ENCODE results near the gene ARHGAP10.
A peak's percentile ranks its signal among the peaks of the same experiment; 100 is the strongest.
"Not testable (repeated sequence)": the region's sequence is repeated elsewhere in the genome, so short reads cannot be mapped to it uniquely, and the experiment has no call there.

ARHGAP10 gene

DNA sequence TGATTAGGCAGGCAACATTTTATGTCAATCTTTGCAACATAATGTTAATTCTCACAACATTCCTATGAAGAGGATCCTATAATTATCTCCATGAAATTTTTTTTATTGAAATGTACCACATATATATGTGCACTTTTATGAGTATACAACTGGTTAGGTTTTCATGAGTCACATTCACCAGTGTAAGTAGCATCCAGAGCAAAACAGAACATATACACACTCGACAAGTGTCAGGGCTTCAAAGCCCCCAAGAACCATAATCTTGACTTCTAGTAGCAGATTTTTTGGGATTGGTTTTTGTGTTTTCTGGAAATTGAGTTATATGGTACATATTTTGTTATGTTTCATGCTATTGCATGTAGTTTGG, 62.4 kb downstream of the ARHGAP10 start:
- no peak for DNase-seq (ENCODE audit: low read depth in 2 of 2)

DNA sequence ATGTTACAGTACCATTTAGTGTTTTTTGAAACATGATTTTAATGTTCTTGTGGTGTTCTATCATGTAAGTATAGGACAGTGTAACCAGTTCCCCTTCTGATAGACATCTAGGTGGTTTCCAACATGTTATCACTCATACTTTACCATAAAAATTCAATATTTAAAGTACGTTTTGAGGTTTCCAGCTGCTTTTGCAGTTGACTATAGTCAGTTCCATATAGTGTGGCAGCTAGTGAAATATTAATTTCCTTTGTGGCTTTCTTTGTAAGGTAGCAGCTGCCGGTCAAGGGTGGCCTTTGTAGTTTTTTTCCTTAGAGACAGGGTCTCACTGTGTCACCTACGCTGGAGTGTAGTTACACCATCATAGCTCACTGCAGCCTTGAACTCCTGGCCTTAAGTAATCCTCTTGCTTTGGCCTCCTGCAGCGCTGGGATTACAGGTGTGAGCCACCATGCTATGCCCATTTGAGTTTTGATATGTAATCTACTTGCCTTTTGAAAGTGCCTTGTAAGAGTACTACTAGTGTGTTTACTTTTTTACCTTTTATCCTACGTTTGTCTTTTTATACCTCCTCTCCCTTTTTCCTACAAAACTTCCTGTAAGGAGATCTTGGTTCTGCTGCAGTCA, 63.0 kb downstream of the ARHGAP10 start:
- DNase-seq (ENCODE audit: low read depth in 2 of 2): no peak

DNA sequence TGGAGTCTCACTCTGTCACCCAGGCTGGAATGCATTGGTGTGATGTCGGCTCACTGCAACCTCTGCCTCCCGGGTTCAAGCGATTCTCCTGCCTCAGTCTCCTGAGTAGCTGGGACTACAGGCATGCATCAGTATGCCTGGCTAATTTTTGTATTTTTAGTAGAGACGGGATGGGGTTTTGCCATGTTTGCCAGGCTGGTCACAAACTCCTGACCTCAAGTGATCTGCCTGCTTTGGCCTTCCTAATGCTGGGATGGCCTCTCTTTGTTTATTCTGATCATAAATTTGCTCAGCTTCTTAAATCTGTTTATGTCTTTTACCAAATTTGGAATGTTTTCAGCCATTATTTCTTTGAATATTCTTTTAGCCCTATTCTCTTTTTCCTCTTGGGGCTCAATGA, 67.2 kb downstream of the ARHGAP10 start:
- not testable (repeated sequence) for DNase-seq (ENCODE audit: low read depth in 2 of 2)

DNA sequence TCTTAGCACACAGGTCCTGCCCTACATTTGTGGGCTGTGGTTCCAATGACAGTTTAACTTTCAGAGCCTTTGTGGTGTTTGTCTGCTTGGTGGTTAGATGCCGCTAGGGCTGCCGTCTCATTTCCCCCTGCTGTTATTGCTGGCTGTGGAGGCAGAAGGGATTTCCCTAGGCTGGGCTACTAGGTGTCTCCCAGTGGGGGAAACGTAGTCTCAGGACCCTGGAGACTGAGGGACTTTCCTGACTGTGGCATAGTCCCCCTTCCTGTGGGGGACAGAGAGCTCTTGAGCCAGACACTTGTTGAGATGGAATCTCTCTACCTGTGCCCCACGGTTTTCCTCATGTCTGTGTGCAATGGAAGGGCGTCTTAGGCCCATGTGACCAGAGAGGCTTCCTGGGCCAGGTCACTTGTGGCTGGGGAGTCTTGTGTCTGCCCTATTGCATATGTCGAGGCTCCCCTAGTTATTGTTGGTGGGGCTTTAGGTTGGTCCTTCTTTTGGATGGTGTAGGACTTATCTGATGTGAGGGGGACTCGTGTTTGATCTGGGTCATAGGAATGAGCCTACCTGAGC, 68.2 kb downstream of the ARHGAP10 start:
- DNase-seq (ENCODE audit: low read depth in 2 of 2): peak; percentile 18 to 26

DNA sequence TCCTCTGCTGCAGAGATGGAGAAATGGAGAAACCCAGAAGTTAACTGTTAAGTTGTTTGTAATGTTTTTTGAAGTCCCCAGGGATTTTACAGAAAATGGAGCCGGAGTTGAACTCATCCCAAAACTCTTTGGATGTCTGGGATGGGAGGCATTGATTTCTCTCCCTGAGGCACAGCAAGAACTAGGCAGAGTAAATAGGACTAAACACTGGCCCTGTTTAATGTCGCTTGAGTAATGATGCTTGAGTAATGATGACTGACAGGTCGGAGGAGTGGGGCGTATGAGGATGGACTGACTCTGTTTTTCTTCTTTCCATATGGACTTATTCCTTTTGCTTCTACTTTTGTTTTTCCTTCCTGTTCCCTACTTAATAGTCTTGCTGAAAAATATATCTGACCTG, 69.9 kb downstream of the ARHGAP10 start:
- DNase-seq (ENCODE audit: low read depth in 2 of 2): no peak

DNA sequence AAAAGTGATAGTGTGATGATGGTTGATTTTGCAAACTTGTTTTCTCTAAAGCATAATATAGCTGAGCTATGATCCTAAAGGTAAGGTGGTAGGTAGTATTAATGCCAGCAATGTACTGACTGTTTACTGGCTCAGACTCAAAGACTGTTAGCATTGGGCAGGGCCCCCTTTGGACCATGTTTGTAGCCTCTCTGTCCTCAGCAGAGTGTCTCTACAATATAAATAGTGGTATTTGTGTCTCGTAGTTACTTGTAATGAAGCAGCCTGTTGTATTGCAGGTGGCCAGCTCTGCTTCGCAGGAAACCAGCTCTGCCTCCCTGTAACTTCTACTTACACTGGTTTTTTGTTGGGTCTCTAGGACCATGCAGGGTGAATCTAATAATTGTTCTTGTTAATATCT, 70.5 kb downstream of the ARHGAP10 start:
- DNase-seq (ENCODE audit: low read depth in 2 of 2): no peak

DNA sequence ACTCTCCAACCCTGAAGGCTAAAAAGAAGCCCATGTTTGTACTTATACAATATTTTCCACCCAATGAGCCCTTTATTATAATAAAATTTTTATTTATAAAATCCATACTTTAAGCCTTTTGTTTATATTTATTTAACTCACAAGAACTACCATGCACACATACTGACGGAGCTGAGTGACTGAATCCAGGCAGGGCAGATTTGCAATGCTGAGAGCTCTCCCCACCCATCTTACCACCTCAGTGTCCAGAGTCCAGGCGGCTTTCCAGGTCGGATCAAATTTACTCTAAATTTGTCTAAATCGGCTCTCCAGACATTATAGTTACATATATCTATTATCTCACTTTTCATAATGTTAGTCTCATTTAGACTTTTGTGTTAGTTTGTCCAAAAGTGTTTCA, 74.1 kb downstream of the ARHGAP10 start:
- DNase-seq (ENCODE audit: low read depth in 2 of 2): no peak

DNA sequence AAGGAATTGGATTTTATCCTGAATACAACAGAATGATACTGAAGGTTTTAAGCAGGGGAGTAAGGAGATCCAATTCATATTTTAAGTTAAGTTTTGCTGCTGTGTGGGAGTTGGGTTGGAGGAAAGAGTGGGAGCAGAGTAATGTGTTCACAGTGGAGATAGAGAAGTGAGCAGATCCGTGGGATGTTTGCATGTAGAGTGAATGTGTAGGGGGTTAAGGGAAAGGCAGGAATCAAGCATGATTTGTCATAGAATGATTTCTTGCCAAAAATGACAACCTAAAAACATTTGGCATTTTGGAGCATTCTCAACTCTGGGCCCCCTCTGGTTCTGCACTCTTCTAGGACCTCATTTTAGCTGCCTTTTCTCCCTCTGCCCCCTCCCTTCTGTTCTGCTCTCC, 76.6 kb downstream of the ARHGAP10 start:
- no peak for DNase-seq (ENCODE audit: low read depth in 2 of 2)

DNA sequence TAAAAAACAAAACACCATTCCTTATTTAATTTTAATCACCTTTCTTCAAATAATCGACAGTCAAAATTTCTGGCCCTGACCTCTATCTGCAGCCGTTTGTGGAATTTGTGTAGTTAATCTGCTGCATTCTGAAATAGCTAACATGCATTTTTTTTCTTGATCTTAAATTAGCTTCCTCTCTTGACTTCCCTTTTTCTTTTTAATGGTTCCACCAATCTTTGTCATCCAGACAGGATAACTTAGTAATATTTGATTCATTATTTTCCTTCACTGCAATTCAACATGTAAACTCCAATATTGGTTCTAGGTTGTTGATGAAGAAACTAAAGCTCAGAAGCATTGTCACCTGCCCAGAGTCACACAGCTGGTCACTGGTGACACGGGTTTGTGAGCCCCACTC, 77.3 kb downstream of the ARHGAP10 start:
- DNase-seq (ENCODE audit: low read depth in 2 of 2): no peak

DNA sequence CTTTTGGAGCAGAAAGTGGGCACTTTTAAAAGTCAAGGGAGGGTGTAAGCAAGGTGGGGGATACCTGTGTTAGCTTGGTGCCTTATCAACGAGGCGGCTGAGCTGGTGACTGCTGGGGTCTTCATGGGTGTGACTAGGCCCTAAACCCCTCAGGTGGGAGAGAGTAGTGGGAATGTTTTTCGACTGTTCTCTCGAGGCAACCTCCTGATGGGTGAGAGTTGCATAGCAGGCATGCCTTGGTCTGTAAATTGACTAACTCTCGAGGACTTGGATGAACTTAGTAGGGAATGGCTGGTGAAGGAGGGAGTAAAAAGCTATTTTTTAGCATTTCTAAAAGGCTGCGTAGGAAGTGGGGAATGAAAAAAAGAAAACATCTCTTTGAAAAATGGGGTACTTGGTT, 80.0 kb downstream of the ARHGAP10 start:
- DNase-seq (ENCODE audit: low read depth in 2 of 2): no peak

DNA sequence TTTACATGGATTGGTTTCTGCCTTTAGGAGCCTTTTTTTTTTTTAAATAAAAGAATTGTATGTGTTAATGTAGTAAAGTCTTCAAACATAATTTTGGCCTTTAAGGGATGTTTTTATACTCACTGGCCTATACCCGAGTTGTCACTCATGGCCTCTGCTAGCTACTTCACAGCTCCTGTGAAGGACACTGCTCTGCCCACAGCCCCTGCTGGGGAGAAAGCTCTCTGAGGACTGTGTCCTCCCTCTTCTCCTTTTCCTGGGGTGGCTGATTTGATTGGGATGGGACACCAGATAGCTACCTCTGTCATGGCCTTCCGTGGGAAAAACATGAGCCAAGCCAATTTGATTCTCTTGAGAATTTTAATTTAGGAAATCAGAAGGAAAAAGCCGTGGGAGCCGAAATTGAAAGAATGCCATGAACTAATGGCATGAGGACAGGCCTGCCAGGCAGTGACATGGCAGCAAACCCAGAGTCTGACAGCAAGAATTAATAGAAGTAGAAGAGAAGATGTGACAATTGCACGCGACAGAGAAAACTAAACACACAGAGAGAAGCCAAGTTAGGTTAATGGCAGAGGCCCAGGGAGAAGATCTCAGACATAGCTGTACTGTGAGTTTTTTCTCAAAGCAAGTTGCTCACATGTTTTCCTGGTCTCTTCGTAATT, 81.4 kb downstream of the ARHGAP10 start:
- DNase-seq (ENCODE audit: low read depth in 2 of 2): no peak

DNA sequence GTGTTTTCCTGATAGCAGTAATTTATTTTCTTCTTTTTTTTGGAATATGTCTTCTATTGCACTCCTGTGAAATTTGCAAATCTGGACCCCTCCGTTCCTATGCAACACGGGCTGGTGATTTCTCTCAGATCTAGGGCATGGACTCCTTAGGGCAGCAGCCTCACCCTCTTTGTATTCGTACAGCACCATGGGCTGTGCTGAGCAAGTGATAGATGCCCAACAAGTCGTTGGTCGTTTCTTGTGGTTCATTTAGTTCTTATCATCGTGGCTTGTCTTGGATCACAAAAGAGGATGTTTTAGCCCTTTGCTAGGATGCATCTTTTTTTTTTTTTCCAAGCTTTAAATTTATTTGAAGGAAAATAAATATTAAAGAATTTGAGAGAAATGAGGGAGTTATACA, 82.1 kb downstream of the ARHGAP10 start:
- DNase-seq (ENCODE audit: low read depth in 2 of 2): no peak

DNA sequence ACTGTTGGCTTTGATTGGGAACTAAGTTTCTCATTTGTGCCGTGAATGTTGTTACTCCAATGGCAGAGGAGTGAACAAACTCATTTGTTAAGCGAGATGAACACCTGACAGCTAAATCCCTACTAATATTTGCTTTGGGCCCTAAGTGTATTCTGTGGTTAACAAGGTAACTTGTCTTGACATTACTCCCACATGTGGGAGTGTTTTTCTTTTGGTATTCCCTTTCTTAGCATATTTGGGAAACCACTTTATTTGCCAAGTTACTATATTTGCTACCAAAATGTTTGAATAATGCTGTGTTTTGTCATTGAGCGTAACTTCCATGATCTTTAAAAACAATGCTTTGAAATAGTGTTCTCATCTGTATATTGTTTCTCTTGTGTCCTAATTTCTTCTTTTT, 82.5 kb downstream of the ARHGAP10 start:
- no peak for DNase-seq (ENCODE audit: low read depth in 2 of 2)

DNA sequence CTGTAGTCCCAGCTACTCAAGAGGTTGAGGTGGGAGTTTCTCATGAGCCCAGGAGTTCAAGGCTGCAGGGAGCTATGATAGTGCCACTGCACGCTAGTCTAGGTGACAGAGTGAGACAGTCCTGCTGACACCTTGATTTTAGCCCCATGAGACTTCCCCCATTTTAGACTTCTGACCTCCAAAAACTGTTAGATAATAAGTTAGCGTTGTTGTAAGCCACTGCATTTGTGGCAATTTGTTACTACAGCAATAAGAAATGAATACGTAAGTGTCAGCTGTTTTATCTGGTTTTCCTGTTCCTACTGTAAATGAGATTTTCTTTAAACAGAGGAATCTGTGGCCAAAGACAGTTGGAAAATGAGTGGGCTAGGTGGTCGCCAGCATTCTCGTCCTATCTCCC, 83.9 kb downstream of the ARHGAP10 start:
- DNase-seq (ENCODE audit: low read depth in 2 of 2): no peak

DNA sequence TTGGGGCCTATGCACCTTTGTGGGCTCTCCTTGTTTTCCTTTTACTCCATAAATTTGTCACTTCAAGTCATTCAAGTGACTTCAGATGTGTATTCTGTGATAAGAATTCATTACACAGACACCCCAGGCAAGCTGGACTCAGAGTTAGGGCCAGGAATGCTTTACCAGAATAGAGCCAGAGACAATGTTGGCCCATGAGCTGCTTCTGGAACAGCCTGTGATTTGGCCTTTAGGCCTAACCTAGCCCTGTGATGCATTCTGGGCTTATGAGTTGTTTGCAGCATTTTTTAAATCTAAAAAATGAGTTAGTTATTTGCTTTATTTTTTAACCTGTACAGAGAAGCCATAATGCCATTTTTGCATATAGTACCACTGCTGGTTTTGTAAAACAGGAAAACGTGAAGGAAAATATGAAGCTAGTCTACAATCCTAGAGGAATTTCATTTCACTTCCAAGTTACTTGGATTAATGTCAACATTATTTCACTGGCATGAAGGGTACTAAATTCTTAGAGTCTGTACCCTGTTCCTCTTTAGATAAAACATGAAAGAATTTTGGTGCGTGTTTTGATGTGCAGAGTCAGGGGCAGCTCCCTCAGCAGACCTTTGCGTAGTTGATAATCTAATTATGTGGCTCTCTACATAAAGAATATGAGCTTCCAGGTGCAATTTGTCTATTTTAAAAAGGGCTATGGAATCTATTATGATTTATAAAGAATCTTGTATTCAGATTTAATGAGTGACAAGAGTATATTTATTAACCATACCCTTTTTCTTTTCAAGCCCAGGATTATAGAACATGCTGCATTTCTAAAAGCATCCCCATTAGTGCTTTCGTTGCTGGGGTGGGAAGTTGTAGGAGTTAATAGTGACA, 84.7 kb downstream of the ARHGAP10 start:
- no peak for DNase-seq (ENCODE audit: low read depth in 2 of 2)

DNA sequence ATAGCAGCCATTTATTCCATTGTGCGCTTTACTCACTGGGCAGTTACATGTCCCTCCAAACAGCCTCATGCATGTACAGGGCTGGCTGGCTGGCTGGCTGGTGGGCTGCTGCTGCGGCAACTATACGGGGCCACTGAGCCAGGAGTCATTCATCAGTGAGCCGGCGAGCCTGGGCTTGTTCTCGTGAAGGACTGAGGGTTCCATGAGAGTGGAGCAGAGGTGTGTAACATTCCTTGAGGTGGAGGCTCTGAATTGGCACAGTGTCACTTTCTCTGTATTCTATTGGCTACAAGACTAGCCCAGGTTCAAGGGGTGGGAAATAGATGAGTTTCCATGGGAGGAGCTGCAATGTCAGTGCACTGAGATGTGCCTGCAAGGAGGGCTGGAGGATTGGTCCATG, 89.1 kb downstream of the ARHGAP10 start:
- DNase-seq (ENCODE audit: low read depth in 2 of 2): no peak

DNA sequence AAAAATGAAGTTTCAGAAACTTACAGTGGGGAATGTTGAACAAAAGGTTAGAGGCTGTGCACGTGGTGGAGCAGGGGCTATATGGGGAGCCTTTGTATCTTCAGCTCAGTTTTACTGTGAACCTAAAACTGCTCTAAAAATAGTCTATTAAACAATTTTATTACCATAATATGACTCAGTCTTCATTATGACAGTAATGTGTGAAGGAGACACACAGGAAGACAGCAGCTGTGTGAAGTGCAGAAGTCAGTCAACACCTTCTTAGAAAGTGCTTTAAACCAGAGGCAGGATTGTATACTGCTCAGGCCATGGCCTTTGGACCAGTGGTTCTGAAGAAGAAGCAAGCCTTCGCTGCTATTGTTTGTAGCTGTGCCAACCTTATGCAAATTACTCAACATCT, 89.7 kb downstream of the ARHGAP10 start:
- DNase-seq (ENCODE audit: low read depth in 2 of 2): no peak

DNA sequence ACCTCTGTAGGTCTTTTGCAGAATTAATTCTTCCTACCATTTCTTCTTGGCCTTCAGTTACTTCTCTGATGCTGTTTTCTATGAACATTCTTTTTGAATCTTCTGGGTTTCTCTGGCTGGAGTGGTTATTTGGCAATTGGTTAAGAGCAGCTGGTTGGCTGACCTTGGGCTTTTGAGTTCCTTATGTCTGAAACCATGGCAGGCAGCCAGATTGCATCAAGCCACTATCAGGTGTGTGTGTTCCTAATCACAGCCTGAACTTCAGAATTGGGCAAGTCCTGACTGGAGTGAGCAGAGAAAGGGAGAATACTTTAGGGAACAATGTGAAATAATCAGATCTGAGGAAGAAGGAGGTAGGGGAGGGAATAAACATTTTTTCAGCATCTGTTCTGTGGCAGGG, 90.2 kb downstream of the ARHGAP10 start:
- no peak for DNase-seq (ENCODE audit: low read depth in 2 of 2)

DNA sequence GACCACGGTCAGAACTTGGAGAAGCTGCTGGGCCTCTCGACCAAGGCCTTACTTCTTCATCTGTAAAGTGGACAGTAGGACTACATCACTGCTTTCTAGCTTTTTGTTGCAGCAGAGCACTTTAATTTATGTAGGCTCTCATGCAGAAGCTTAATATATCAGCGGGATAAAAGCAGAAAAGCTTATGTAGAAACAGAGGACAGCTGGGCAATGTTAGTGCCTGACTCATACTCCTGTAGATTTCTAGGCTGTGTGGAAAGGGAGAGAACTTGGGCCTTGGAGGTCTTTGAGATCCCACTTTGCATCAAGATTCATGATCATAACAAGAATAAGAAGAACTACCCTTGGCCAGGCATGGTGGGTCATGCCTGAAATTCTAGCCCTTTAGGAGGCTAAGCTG, 91.2 kb downstream of the ARHGAP10 start:
- DNase-seq (ENCODE audit: low read depth in 2 of 2): no peak

DNA sequence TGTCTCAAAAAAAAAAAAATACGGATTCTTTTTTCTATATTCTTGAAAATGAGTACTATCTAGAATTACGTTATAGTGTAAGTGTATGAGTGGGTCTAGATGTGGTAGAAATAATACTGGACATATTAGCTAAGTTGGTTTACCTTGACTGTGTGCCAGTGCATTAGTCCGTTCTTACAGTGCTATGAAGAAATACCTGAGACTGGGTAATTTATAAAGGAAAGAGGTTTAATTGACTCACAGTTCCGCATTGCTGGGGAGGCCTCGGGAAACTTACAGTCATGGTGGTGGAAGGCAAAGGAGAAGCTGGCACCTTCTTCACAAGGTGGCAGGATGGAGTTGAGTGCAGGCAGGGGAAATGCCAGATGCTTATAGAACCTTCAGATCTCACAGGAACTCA, 92.4 kb downstream of the ARHGAP10 start:
- DNase-seq (ENCODE audit: low read depth in 2 of 2): no peak

DNA sequence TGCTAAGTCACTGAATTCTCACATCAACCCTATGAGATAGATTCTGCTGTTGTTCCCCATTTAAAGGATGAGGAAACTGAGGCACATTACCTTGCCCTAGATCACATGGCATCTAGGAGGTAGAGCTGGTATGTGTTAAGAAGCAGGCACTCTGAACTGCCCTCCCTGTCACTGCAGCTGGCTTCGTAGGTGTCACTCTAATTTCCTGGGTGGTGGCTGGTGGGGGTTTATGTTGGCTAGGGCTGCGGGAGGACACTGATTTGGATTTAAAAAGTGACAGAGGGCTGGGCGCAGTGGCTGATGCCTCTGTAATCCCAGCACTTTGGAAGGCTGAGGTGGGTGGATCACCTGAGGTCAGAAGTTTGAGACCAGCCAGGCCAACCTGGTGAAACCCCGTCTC, 93.0 kb downstream of the ARHGAP10 start:
- DNase-seq (ENCODE audit: low read depth in 2 of 2): no peak

DNA sequence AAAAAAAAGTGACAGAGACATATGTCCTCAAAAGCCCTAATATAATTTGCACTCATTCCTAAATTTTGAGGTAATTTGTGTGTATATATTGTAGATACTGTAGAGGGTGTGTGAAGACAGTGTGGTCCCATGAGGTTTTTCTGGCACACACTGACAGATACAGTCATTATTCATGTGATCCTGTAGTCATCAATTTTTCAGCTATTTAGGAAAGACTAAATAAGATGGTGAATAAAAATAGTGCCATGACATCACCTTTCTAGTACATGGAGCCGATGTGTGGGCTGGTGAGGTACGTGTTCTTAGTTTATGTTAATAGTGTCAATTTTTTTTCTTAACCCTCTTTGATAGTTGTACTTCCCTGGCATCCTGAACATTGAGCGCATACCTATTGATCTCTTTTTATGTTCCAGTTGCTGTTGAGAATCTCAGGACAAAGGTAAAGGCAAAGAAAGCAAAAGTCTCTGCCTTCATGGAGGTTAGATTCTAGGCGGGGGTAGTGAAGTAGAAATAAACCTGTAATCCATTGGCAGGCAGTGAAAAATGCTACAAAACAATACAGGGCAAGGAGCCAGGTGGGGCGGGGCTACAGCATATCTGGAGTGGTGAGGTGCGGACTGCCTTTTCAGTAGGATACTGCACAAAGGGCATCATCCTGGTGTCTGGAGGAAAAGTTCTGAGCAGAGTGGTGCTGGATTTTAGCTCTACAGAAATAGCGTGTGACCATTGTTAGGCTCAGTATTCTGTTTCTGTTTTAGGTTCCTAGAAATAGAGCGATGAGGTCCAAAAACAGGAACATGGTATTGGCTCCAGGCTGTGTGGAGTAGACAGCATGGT, 93.8 kb downstream of the ARHGAP10 start:
- DNase-seq (ENCODE audit: low read depth in 2 of 2): no peak

All from stimulated activated CD8-positive, alpha-beta memory T cell treated with anti-CD3 and anti-CD28 coated beads, Interleukin-2, amount 100 ng/mL, for 1 hour (primary cell).